ENCODE measurements around the gene TP53AIP1. TPM values are rescaled to one million over a fixed set of nuclear protein-coding genes. Genes with fewer than 3 reads are reported as not detected.

TP53AIP1 gene
- total RNA-seq, 1 donor from 2014 or later, result 0.24 TPM

- no peak for TF ChIP-seq CTCF (conservative IDR thresholded peaks at IDR 0.05)
- Mint-ChIP-seq H3K27ac (no peak overlapping the region), H3K4me1 (ENCODE audit: unreplicated experiment) (peaks cover 7% of the 10 kb centered on the region), H3K27me3 (peaks cover 56% of the 10 kb centered on the region), H3K36me3 (no peaks in the 10 kb centered on the region), H3K9me3 (no peaks in the 10 kb centered on the region), H3K4me3 (peak overlapping the region; percentile 57)
- no peak for DNase-seq (ENCODE audit: extremely low spot score, unreplicated experiment)
These were observed 52.9 kb downstream of the TP53AIP1 start for GRCh38 chr11:128889657-128890213.

GRCh38 chr11:128888034-128888985 lies 54.4 kb downstream of the TP53AIP1 start:
- H3K27me3 Mint-ChIP-seq, result peaks cover 62% of the 10 kb centered on the region
- no peak overlapping the region for H3K27ac Mint-ChIP-seq
- no peaks in the 10 kb centered on the region for H3K9me3 Mint-ChIP-seq
- no peak for TF ChIP-seq CTCF (conservative IDR thresholded peaks at IDR 0.05)
- no peaks in the 10 kb centered on the region for H3K36me3 Mint-ChIP-seq
- DNase-seq (ENCODE audit: extremely low spot score, unreplicated experiment), result no peak
- H3K4me3 Mint-ChIP-seq, result peak overlapping the region; percentile 63
- H3K4me1 Mint-ChIP-seq (ENCODE audit: unreplicated experiment), result peaks cover 7% of the 10 kb centered on the region

- H3K27me3 Mint-ChIP-seq, result peaks cover 64% of the 10 kb centered on the region
- no peak for DNase-seq (ENCODE audit: extremely low spot score, unreplicated experiment)
- peak; percentile 58 for TF ChIP-seq CTCF (conservative IDR thresholded peaks at IDR 0.05)
- H3K4me1 Mint-ChIP-seq (ENCODE audit: unreplicated experiment), result peaks cover 7% of the 10 kb centered on the region
- no peaks in the 10 kb centered on the region for H3K36me3 Mint-ChIP-seq
- no peaks in the 10 kb centered on the region for H3K9me3 Mint-ChIP-seq
- no peak overlapping the region for H3K4me3 Mint-ChIP-seq
- no peak overlapping the region for H3K27ac Mint-ChIP-seq
These were observed 56.1 kb downstream of the TP53AIP1 start for GRCh38 chr11:128886406-128887124.

Other genes starting within 250 kb of the TP53AIP1 start
- 2.4 and 20.2 TPM in 2 replicates for gene FLI1, start 248.8 kb downstream of the TP53AIP1 start, total RNA-seq (ENCODE audit: low replicate concordance)
- 0.27 TPM in 1 of 2 replicates, not detected in the other for gene KCNJ1, start 75.6 kb downstream of the TP53AIP1 start, total RNA-seq (ENCODE audit: low replicate concordance)
- gene KCNJ5, start 51.5 kb downstream of the TP53AIP1 start, total RNA-seq (ENCODE audit: low replicate concordance), result 0.90 and 1.6 TPM in 2 replicates
- 41.6 and 50.7 TPM in 2 replicates for gene ARHGAP32, start 249.5 kb upstream of the TP53AIP1 start, total RNA-seq (ENCODE audit: low replicate concordance)